OCI-LY3 (cell line): Measurements from ENCODE around the gene PSG6.
A peak's percentile ranks its signal among the peaks of the same experiment; 100 is the strongest.
"Not testable (repeated sequence)": the region's sequence is repeated elsewhere in the genome, so short reads cannot be mapped to it uniquely, and the experiment has no call there.

Experiments used
- H2AFZ ChIP-seq: fragments of 200-600, 300-600 bp; shearing (Covaris generic); 2 replicates; pipeline ENCODE4 v1.6.0; 2014; ENCODE audit warnings: antibody characterized with exemption, low read depth, low read length
- H3K27ac ChIP-seq: fragments of 200-600, 300-600 bp; sonication (generic); 2 replicates; pipeline ENCODE4 v1.5.1; 2014; ENCODE audit warnings: mild to moderate bottlenecking, low read length, moderate library complexity, mixed read lengths
- H3K27me3 ChIP-seq: fragments of 200-600, 300-600 bp; sonication (generic); 2 replicates; pipeline ENCODE4 v1.6.1; 2014; ENCODE audit warnings: low read depth, low read length, mixed read lengths
- H3K36me3 ChIP-seq: fragments of 200-600, 300-600 bp; sonication (generic); replicated peaks from 2 replicates; pipeline ENCODE3; 2014; ENCODE audit warnings: low read depth, low read length, mixed read lengths
- H3K4me1 ChIP-seq: fragments of 300-600, 200-600 bp; sonication (generic); 2 replicates; pipeline ENCODE4 v1.6.1; 2014; ENCODE audit warnings: low read length, mixed read lengths
- H3K4me2 ChIP-seq: fragments of 200-600, 300-600 bp; sonication (generic); 2 replicates; pipeline ENCODE4 v1.6.1; 2014; ENCODE audit warnings: low read length, mixed read lengths
- H3K4me3 ChIP-seq: fragments of 300-600, 200-600 bp; sonication (generic); 2 replicates; pipeline ENCODE4 v1.5.1; 2014; ENCODE audit warnings: antibody characterized with exemption, mild to moderate bottlenecking, low read length, moderate library complexity
- H3K79me2 ChIP-seq: fragments of 300-600, 200-600 bp; shearing (Covaris generic); 2 replicates; pipeline ENCODE4 v1.6.1; 2014; ENCODE audit warnings: mild to moderate bottlenecking, low read length, mixed read lengths
- H3K9ac ChIP-seq: fragments of 300-600, 200-600 bp; shearing (Covaris generic); 2 replicates; pipeline ENCODE4 v1.6.0; 2014; ENCODE audit warnings: mild to moderate bottlenecking, low read length, moderate library complexity
- H3K9me3 ChIP-seq: fragments of 200-600, 300-600 bp; shearing (Covaris generic); 2 replicates; pipeline ENCODE4 v1.6.1; 2014; ENCODE audit warnings: low read length, mixed read lengths; ENCODE audit not compliant: insufficient read depth
- H4K20me1 ChIP-seq: fragments of 200-600, 300-600 bp; sonication (generic); 2 replicates; pipeline ENCODE4 v1.6.1; 2016; ENCODE audit warnings: low read length, mixed read lengths; ENCODE audit not compliant: insufficient read depth
- EZH2phosphoT487 ChIP-seq: fragments of 200-600 bp; shearing (Covaris generic); IDR thresholded peaks from 2 replicates; pipeline ENCODE4 v1.6.1; 2018; ENCODE audit warnings: antibody characterized with exemption, mixed run types, low read depth
- TF ChIP-seq, protein P1 (sequence below): fragments of 200-600, 300-600 bp; sonication (generic); IDR thresholded peaks from 2 replicates; pipeline ENCODE4 v1.5.1; 2014; ENCODE audit warnings: antibody characterized with exemption, low read length, low read depth

Gene PSG6

DNA sequence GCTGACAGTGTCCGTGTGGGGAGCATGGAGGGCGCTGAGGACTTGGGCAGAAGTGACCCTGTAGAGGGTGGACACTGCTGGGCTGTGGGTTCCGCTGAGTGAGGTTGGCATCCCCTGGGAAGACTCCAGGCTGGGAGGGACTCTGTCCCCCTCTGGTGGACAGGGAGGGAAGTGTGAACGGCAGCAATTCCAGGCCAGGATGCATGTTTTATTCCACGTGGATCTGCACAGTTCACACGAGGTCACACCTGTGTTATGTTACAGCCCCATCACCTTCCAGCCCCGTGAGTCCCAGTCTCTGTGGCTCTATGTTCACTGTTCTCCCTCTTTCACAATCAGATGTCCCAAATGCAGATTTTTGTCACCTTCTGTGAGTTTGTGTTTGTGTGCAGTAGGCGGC lies 36.4 kb downstream of the PSG6 start:
- H3K27me3 ChIP-seq, H3K4me1 ChIP-seq, H3K36me3 ChIP-seq, H3K9me3 ChIP-seq, H3K4me2 ChIP-seq, H3K9ac ChIP-seq, H2AFZ ChIP-seq, H3K27ac ChIP-seq, H3K79me2 ChIP-seq, H3K4me3 ChIP-seq, H4K20me1 ChIP-seq: not testable (repeated sequence)
- TF ChIP-seq, protein P1, sequence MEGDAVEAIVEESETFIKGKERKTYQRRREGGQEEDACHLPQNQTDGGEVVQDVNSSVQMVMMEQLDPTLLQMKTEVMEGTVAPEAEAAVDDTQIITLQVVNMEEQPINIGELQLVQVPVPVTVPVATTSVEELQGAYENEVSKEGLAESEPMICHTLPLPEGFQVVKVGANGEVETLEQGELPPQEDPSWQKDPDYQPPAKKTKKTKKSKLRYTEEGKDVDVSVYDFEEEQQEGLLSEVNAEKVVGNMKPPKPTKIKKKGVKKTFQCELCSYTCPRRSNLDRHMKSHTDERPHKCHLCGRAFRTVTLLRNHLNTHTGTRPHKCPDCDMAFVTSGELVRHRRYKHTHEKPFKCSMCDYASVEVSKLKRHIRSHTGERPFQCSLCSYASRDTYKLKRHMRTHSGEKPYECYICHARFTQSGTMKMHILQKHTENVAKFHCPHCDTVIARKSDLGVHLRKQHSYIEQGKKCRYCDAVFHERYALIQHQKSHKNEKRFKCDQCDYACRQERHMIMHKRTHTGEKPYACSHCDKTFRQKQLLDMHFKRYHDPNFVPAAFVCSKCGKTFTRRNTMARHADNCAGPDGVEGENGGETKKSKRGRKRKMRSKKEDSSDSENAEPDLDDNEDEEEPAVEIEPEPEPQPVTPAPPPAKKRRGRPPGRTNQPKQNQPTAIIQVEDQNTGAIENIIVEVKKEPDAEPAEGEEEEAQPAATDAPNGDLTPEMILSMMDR = peak; percentile 37

DNA sequence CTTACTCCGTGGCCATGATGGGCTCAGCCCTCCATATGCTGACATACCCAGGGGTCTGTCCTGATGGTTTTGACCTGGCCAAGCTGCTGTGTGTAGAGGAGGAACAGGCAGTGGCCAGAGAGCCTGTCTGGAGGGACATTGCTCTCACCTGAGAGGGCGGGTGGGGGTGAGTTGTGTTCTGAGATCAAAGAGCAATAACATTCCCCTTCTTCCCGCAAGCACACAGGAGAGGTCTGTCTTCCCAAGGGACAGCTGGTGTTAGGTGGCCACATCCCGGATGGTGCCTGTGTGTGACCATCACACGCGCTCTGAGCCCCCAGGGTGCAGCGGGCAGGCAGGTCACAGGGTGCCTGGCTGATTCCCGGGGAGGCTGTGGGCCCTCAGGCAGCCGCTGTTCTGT lies 37.1 kb downstream of the PSG6 start:
- H3K79me2 ChIP-seq, H3K27ac ChIP-seq, H4K20me1 ChIP-seq, H3K4me3 ChIP-seq, H3K9ac ChIP-seq, H2AFZ ChIP-seq, H3K27me3 ChIP-seq, H3K9me3 ChIP-seq, H3K4me1 ChIP-seq, H3K4me2 ChIP-seq, H3K36me3 ChIP-seq: not testable (repeated sequence)

DNA sequence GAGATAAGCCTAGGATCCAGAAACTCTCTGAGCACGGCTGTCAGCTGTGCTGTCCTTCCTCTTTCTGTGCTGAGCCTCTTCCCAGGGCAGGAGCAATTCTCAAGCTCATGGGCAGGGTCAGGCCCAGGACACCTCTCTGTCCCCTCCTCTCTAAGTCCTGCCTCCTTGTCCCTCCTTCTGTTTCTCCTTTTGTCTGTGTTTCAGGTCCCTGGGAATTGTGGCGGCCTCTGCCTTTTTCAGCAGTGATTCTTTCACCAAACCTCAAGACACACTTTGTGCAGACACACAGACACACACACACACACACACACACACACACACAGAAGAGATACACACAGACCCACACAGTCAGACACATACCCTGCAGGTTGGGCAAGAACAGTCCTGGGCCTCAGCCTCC lies 38.1 kb downstream of the PSG6 start, which contains the start of gene PSG1:
Gene PSG1, minus strand, starts transcription at position 101 of the 400 bp plus-strand sequence. CDS start 132 bp downstream, outside the sequence.
- Histone ChIP-seq H3K27ac (no peak within 1 kb of the TSS), H3K79me2 (no peaks in the 10 kb centered on the region), H3K4me3 (no peak within 1 kb of the TSS), H3K4me1 (no peaks in the 10 kb centered on the region), H2AFZ (no peak within 1 kb of the TSS), H4K20me1 (no peaks in the 10 kb centered on the region), H3K9me3 (no peaks in the 10 kb centered on the region), H3K36me3 (no peaks in the 10 kb centered on the region), H3K27me3 (peaks cover 10% of the 10 kb centered on the region; the same call in 1 of the 2 replicates), H3K4me2 (no peak within 1 kb of the TSS), H3K9ac (no peak within 1 kb of the TSS)
- no peak for TF ChIP-seq EZH2phosphoT487
- TF ChIP-seq, protein P1 = no peak

DNA sequence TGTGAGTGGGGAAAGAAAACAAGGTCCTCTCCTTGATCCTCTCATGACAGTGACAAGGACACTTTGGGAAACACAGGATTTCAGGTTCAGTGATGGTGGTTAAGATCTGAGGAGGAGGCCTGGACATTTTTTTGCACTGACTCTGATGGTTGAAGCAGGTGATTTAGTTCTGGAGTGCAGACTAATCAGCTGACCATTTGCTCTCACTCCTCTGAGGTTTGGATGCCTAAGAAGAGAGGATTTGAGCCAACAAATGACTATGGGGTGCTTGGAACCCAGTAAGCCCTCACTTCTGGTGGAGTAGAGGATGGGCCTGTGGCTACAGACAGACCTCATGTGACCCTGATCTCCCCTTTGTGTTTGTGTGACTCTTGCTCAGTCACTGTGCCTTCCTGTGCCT lies 41.1 kb downstream of the PSG6 start:
- not testable (repeated sequence) for H3K9me3 ChIP-seq, H2AFZ ChIP-seq, H3K27ac ChIP-seq, H3K79me2 ChIP-seq, H4K20me1 ChIP-seq, H3K4me1 ChIP-seq, H3K4me2 ChIP-seq, H3K36me3 ChIP-seq, H3K9ac ChIP-seq, H3K27me3 ChIP-seq, H3K4me3 ChIP-seq

DNA sequence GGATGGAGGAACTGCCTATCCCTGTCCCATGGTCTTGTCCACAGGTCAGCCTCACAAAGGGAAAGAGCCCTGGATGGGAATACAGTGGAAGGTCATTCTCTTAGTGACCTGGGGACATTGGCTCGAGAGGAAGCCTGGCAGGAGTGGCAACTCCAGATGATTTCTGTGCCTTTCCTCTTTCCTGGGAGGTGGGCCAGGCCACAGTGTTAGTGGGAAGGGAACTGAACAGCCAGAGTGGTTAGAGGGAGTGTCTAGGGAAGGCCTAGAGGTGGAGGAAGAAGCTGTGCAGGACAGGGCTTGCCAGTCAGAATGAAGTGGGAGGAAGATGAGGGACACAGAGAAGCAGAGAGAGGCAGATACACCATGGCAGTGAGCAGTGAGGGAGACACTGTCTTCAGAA lies 41.8 kb downstream of the PSG6 start:
- not testable (repeated sequence) for H3K27ac ChIP-seq, H3K27me3 ChIP-seq, H3K4me2 ChIP-seq, H3K79me2 ChIP-seq, H3K36me3 ChIP-seq, H4K20me1 ChIP-seq, H3K9me3 ChIP-seq, H3K4me3 ChIP-seq, H2AFZ ChIP-seq, H3K9ac ChIP-seq, H3K4me1 ChIP-seq

DNA sequence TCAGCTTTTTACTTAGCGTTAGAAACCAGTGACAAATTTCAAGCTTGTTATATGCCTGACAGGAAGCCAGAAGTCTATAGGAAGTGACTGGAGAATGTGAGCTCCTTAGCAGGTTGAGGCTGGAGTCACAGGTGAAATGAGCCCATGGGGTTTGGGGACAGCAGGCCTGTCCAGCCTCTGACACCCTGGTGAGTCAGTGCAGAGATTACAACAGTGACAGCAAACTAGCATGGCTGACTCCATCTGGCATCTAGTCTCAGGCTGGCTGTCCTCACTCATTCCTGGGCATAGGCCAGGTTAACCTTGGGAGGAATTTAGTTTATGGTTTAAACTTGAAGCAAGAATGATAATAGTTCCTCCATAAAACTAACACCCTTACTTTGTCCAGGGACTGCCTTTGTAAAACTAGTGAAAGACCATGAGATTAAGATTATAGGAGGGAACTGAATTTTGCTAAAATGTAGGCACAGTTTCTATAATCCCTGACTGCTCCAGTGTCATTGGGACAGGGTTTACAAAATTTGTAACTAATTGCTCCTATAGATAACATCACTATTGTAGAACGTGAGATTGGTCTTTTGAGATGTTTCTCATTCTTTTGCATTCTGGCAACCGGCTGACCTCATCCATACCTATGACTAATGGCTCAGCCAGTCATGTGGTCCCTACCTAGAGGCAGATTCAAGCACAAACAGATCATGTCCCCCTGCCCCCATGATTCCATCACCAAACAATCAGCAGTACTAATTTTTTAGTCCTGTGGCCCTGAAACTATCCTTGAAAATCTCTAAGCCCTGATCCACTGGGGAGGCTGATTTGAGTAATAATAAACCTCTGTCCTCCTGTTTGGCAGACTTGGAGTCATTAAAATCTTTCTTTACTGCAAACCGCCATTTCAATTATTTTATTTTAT lies 42.5 kb downstream of the PSG6 start:
- not testable (repeated sequence) for H3K4me2 ChIP-seq, H3K79me2 ChIP-seq, H3K4me1 ChIP-seq, H2AFZ ChIP-seq, H3K36me3 ChIP-seq, H4K20me1 ChIP-seq, H3K4me3 ChIP-seq, H3K27ac ChIP-seq, H3K27me3 ChIP-seq, H3K9ac ChIP-seq, H3K9me3 ChIP-seq

DNA sequence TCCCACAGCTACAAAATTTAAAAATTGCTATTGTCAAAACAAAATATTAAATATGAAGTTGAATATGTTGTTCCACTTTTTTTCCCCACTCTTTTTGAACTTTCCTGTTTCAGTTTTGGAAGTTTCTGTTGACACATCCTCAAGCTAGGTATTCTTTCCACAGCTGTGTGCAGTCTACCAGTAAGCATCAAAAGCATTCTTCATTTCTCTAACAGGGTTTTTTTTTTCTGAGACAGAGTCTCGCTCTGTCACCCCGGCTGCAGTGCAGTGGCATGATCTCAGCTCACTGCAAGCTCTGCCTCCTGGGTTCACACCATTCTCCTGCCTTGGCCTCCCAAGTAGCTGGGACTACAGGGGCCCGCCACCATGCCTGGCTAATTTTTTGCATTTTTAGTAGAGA lies 43.6 kb downstream of the PSG6 start:
- not testable (repeated sequence) for H3K79me2 ChIP-seq, H3K4me3 ChIP-seq, H3K4me2 ChIP-seq, H3K9me3 ChIP-seq, H3K9ac ChIP-seq, H3K27me3 ChIP-seq, H2AFZ ChIP-seq, H3K27ac ChIP-seq, H4K20me1 ChIP-seq, H3K36me3 ChIP-seq, H3K4me1 ChIP-seq
